GM18499 (cell line): Measurements from ENCODE around the gene PRR5L.

Experiments
- ATAC-seq: cut with Tn5 transposase; IDR thresholded peaks from one replicate; pipeline ENCODE4 v1.9.1; 2021; ENCODE audit warnings: moderate number of reproducible peaks; ENCODE audit not compliant: insufficient read depth, unreplicated experiment

PRR5L gene

DNA sequence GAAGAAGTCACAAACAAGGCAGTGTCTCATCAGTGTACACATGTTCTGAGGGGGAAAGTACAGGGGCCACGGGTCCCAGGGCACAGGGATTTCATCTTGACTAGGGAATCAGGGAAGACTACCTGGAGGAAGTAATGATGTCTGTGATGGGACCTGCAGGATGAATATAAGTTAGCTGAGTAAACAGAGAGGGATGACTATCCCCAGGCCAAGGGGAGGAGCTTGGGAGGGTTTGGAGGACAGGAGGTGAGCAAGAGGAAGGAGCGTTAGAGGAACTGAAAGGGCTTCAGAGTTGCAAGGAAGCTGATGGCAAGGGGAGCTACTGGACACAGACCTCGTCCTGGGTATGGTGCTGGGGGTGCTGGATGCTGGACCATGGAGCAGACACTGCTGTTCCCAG, 157.6 kb downstream of the PRR5L start:
- ATAC-seq = no peak

GRCh38 chr11:36454551-36454940, 158.5 kb downstream of the PRR5L start:
- no peak for ATAC-seq

DNA sequence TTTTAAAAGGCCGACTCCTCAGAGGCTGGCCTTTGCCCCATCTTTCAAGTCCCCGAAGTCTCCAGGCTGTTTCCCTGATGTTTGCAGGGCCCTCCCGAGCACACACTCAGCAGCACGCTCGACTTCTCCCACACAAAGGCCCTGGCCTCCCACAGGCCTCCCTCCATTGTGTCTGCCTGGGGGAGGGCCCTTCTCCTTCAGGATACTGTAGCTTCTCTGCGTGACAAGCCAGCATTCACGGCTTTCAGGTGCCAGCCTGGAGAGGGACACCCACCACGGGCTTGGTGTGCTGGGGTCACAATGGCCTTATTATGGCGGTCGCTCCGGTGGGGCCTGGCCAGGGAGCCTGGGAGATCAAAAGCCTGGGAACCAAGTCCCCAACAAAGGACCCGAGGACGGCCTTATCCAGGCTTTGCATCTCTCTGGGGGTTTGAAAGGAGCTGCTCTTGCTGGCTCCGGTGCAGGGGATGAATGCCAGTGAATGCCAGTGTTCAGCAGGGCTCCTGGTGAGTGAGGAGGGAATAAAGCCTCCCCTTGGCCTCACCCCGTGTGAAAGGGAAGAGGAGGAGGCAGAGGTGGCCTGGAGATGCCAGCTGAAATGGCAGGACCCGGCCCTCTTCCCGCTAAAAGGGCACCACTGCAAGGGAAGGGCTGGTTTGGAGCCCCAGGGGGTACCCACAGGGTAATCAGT, 159.0 kb downstream of the PRR5L start:
- ATAC-seq = no peak

- no peak for ATAC-seq
Measured at GRCh38 chr11:36455658-36456111, 159.6 kb downstream of the PRR5L start.

DNA sequence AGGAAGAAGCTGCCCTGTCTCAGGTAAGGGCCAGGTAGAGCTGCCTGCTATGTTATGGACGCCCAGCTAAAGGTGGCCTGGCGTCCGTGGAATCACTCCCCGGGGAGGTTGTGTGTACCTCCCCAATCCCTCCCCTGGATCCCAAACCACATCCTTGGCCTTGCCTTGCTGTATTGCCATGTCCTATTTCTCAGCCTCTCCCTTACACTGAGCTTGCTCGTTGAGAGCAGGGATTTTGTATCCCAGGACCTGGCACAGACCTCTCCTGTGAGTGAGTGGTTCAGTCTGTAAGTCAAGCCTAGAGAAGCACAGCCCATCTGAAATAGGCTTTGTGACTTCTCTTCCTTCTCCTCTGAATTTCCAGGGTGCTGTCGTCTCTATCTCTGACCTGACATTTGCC, 160.1 kb downstream of the PRR5L start:
- ATAC-seq = no peak

DNA sequence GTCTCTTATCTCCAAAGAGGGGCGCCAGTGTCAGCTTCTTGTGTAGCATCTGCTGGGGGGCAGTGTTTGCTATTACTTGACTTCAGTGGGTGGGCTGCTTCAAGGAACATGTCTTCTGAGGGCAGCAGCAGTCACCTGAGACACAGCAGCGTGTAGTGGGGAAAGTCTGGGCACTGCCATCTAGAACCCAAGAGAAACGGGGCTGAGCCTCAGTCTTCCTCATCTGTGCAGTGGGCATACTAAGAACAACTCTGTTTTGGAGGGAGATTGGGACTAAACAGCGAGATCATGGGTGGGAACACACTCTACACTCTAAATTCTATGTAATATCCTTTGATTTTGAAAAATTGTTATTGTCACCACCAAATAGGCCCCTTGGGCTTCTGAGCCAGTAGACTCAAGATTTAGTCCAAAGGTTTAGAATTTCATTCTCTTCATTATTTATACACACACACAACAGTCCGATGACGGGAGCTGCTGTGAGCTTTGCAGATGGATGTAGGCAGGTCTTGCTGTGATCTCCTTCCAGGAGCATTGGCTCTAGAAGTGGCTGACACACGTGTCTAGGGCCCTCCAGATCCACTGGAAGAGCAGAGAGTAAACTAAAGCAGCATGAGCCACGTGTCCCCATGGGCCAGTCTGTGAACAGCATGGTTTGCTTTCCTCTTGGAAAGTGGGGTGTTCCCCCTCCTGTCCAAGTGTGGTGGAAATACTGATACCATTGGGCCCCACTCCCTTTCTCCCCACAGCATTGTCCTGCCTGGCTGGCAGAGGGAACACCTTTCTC, 162.2 kb downstream of the PRR5L start:
- no peak for ATAC-seq

DNA sequence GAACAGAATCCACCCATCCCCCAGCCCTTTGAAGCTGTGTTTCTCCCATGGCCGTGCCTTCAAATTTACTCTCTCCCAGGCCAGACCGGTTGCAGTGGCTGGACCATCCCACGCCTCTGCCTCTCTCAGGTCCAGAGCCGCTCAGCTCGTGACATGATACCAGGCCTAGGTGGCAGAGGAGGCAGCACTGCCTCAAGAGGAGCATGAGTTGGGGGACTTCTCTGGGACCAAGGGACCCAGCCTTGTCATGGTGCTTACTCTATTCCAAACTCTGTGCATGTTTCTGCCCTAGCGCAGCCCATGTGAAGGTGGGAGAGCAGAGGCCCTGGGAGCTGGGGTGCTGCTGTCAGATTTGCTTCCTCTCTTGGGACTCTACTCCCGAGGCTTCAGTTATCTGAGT, 163.0 kb downstream of the PRR5L start:
- no peak for ATAC-seq

GRCh38 chr11:36460220-36460619, 164.1 kb downstream of the PRR5L start:
- no peak for ATAC-seq

- no peak for ATAC-seq
Measured at GRCh38 chr11:36462321-36462720, 166.2 kb downstream of the PRR5L start.

- no peak for ATAC-seq
Measured at GRCh38 chr11:36463781-36464180, 167.7 kb downstream of the PRR5L start.

DNA sequence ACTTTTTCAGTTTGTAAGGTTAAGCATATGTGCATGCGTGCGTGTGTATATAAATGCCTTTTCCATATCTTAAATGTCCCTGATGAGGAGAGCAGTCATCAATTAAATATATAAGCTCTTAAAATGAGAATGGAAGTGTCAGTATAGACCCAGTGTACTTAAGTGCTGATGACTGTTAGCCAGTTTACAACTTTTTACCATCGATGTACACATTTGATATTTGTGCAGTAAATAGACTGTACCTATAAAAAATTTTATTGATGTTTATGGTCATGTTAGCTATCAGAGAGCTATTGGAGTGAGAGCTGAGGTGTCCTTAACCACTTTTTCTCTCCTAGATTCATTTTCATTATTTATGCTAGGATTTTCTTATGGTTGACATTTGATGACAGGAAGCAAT, 168.6 kb downstream of the PRR5L start:
- ATAC-seq = no peak

DNA sequence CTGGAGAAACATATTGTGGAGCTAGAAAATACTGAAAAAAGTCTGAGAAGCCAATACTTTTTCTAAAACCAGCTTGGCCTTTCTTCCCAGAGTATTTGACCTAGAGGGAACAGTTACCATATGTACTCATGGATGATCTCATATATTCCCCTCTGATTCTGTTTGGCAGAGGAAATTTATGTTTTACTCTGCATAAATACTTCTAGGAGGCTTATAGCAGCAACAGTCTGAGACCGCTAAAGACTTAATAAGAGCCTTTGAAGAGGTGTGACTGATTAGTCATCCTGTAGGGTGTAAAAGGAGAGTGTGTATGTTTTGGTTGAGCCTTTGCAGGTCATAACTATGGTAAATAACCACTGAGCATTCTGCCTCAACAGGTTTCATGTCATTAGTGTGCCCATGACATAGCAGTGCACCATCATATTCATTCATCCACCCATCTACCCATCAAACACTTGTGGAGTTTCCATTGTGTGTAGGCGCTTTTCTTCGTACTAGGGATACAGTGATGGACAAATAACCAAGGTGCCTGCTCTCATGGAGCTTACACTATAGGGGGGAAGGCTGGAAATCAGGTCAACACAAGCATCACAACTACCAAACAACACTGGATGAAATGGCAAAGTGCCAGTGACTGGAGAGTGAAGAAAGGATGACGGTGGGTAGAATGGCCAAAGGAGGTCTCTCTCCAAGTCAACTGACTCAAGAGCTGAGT, 169.5 kb downstream of the PRR5L start:
- ATAC-seq = no peak

- ATAC-seq = no peak
Measured at GRCh38 chr11:36467012-36467411, 170.9 kb downstream of the PRR5L start.

GRCh38 chr11:36467916-36468315, 171.8 kb downstream of the PRR5L start:
- ATAC-seq = no peak

- ATAC-seq = no peak
Measured at GRCh38 chr11:36469063-36469462, 173.0 kb downstream of the PRR5L start.

DNA sequence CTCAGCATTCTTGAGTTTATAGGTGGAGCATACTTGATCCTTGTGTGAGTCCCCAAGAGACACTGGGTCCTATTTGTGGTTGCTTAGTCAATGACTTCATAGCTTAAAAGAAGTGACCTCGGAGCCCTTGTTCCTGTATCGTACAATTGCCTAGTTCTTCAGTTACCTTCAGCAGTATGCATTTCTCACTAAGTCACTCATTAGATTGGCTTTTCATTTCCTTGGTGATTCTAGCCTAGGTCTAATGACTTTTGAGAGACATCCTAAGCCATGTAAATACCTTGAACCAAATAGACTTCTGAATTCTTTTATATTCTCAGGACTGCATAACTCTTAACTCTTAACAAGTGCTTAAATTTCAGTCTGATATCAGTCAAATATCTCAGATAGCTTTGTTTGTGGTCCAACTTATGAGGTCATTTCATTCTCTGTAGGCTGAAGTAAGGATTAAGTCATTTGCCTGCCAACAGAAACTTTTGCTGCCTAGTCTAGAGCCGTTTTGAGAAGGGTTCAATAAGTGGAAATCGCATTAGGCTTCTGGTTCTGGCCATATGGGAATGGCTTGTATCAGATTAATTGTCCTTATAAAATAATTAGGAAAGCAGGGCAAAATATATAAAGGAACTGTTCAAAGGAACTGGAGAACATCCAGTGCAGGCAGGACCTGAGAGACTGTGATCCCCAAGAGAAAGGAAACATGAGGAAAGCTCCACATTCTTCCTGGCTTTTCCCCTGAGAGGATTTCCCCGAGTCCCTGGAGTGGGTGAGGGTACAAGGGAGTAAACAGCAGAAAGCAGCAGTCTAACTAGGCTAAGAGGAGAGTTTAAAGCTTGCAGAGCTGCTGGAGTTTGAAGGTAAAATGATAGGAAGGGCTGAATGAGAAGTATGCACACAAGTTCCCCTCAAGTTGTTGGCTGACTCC, 174.1 kb downstream of the PRR5L start:
- ATAC-seq = no peak

- ATAC-seq = no peak
Measured at GRCh38 chr11:36471577-36471976, 175.5 kb downstream of the PRR5L start.

DNA sequence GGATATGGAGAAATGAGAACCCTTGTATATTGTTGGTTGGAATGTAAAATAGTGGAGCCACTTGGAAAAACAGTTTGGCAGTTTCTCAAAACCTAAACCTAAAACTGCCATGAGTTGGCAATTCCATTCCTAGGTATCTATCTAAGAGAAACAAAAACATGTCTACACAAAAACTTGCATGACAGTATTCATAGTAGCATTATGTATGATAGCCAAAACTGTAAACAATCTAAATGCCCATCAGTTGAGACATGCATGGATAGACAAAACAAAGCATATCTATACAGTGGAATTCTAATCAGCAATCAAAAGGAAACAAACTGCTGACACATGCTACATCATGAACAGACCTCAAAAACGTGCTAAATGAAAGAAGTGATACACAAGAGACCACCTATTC, 179.1 kb downstream of the PRR5L start:
- ATAC-seq = no peak

DNA sequence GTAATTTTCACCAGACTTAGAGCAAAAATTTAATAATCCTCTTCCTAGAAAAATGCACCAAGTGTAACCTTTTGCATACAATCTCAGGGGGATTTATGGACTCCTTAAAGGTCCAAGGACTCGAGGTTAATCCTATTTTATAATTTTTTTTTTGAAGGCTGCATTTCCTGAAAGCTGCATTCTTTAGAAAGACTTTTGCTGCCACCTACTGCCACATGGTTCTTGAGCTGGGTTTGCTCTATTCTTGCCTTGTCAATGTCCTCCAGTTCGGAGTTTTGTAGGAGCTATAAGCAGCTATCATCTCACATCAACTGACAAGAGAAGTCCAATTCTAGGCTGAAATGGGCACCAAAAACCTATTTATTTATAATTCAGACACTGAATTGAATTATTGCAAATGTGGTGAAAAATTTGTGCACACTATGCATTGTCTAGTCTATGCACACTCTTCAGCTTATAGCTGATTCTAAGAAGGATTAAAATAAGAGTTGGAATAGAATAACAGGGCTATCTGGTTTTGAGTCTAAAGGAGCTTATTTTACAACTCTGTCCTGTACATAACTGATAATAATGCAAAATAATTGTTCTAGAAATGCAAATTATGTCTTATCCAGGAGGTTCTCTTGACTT, 182.7 kb downstream of the PRR5L start:
- no peak for ATAC-seq

DNA sequence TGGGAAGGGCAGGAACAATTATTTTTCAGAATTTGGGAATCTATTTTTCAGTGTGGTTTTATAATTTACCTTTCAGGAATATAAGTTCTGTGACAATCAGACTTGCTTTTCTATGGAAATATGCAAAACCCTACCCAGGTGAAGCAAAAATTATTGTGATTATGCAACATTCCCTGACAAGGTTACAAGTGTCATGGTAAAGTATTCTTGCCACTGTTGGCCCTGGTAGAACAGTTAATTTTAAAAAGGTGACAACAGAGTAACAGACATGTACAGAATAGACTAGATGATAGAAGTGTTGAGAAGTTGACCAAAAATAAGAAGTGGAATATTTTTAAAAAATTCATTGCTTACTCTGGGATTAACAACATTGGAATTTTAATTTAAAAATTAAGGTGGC, 184.7 kb downstream of the PRR5L start:
- ATAC-seq = no peak
